HL-60 (cell line): ENCODE measurements around the gene EPHB3.

Experiments
- DNase-seq, 2 experiments: peaks; one replicate each; pipeline ENCODE4 v3.0.0-alpha.2; 2010 to 2020; ENCODE audit warnings: low read depth in 1 of 2, low spot score in 1 of 2
- H3K27ac ChIP-seq: fragments of 250-450 bp; sonication (Bioruptor Pico); replicated peaks from 2 replicates; pipeline ENCODE4 v1.5.1; 2020; ENCODE audit warnings: mild to moderate bottlenecking, moderate library complexity
- H3K27me3 ChIP-seq: fragments of 250-450 bp; sonication (Bioruptor Pico); 2 replicates; pipeline ENCODE4 v1.5.1; 2021; ENCODE audit warnings: mild to moderate bottlenecking, moderate library complexity; ENCODE audit not compliant: insufficient read depth, poor library complexity, severe bottlenecking
- H3K4me3 ChIP-seq: replicated peaks from 2 replicates; pipeline ENCODE4 v1.5.1; 2011; ENCODE audit warnings: mild to moderate bottlenecking, control low read depth, low read length; ENCODE audit not compliant: insufficient read depth
- GABPA ChIP-seq: IDR thresholded peaks from 2 replicates; pipeline ENCODE4 v1.6.1; 2012; ENCODE audit warnings: low read depth
- POLR2AphosphoS5 ChIP-seq: IDR thresholded peaks from 2 replicates; pipeline ENCODE4 v1.6.1; 2012; ENCODE audit warnings: low read depth
- SPI1 ChIP-seq: IDR thresholded peaks from 2 replicates; pipeline ENCODE4 v1.6.1; 2012; ENCODE audit warnings: low read depth, mild to moderate bottlenecking, borderline replicate concordance
- TF ChIP-seq, protein P1 (sequence below): IDR thresholded peaks from 2 replicates; pipeline ENCODE4 v1.6.1; 2012; ENCODE audit warnings: low read depth; ENCODE audit not compliant: insufficient replicate concordance
- TF ChIP-seq, protein P2 (sequence below): IDR thresholded peaks from one replicate; pipeline ENCODE4 v1.5.1; 2011; ENCODE audit warnings: low read length, control low read depth, inconsistent platforms; ENCODE audit not compliant: insufficient read depth

EPHB3 gene

DNA sequence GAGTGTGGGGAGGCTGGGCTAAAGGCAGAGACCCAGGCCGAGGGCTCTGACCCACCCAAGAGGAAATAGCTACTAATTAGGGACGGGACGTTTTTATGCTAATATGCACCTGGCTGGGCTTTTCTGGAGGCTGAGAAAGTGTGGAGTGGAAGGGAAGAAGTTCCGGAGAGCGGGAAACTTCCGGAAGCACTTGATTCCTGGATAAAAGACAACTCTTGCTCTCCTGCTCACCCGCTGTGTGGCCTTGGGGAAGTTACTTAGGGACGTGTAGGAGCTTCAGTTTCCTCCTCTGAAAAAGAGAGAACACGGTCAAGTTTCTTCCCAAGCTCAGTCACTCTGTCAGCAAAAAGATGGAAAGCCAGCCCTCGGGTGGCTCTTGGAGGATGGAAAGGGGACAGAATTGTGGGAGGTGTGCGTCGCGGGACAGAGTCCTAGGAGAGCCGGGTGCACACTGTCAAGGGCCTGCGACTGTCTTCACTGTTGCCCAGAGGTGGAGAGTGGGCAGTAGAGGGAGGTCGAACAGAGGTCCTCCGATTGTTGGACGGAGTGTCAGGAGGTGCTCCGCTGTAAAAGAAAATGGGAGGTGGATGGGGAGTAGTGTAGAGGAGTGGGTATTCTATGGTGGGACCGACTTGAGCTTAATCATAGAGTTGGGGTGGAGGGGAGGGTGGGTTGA is 43.2 kb downstream of the EPHB3 start:
- Histone ChIP-seq H3K4me3 (peak overlapping the region; percentile 20; the same call in 1 of the 2 replicates), H3K27me3 (peaks cover 29% of the 10 kb centered on the region), H3K27ac (no peak overlapping the region)
- TF ChIP-seq, protein P1, sequence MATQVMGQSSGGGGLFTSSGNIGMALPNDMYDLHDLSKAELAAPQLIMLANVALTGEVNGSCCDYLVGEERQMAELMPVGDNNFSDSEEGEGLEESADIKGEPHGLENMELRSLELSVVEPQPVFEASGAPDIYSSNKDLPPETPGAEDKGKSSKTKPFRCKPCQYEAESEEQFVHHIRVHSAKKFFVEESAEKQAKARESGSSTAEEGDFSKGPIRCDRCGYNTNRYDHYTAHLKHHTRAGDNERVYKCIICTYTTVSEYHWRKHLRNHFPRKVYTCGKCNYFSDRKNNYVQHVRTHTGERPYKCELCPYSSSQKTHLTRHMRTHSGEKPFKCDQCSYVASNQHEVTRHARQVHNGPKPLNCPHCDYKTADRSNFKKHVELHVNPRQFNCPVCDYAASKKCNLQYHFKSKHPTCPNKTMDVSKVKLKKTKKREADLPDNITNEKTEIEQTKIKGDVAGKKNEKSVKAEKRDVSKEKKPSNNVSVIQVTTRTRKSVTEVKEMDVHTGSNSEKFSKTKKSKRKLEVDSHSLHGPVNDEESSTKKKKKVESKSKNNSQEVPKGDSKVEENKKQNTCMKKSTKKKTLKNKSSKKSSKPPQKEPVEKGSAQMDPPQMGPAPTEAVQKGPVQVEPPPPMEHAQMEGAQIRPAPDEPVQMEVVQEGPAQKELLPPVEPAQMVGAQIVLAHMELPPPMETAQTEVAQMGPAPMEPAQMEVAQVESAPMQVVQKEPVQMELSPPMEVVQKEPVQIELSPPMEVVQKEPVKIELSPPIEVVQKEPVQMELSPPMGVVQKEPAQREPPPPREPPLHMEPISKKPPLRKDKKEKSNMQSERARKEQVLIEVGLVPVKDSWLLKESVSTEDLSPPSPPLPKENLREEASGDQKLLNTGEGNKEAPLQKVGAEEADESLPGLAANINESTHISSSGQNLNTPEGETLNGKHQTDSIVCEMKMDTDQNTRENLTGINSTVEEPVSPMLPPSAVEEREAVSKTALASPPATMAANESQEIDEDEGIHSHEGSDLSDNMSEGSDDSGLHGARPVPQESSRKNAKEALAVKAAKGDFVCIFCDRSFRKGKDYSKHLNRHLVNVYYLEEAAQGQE, result no peak
- TF ChIP-seq, protein P2, sequence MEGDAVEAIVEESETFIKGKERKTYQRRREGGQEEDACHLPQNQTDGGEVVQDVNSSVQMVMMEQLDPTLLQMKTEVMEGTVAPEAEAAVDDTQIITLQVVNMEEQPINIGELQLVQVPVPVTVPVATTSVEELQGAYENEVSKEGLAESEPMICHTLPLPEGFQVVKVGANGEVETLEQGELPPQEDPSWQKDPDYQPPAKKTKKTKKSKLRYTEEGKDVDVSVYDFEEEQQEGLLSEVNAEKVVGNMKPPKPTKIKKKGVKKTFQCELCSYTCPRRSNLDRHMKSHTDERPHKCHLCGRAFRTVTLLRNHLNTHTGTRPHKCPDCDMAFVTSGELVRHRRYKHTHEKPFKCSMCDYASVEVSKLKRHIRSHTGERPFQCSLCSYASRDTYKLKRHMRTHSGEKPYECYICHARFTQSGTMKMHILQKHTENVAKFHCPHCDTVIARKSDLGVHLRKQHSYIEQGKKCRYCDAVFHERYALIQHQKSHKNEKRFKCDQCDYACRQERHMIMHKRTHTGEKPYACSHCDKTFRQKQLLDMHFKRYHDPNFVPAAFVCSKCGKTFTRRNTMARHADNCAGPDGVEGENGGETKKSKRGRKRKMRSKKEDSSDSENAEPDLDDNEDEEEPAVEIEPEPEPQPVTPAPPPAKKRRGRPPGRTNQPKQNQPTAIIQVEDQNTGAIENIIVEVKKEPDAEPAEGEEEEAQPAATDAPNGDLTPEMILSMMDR, result no peak
- TF ChIP-seq SPI1 (no peak), POLR2AphosphoS5 (no peak), GABPA (no peak)
- no peak for DNase-seq

DNA sequence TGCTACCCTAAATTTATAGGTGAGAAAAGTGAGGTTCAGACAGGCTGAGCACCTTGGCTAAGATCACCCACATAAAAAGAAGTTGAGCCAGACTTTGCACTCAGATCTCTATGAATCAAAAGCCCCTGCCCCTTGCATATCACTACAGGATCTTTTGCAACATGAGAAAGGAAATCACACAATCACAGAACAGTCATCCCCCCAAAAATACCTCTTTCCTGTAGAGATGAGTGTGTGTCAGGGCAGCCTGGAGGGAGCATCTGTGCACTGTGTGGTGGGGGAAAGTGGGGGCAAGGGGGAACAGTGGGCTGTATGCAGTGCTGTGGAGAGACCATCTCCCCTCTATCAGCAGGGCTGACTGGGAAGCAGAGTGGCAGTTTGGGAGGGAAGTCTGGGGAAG is 46.6 kb downstream of the EPHB3 start:
- H3K27ac ChIP-seq, result no peak overlapping the region
- peaks cover 10% of the 10 kb centered on the region for H3K27me3 ChIP-seq
- H3K4me3 ChIP-seq, result no peak overlapping the region
- TF ChIP-seq POLR2AphosphoS5 (no peak), GABPA (no peak), SPI1 (no peak)
- TF ChIP-seq, protein P1, result no peak
- TF ChIP-seq, protein P2, result no peak
- DNase-seq, result no peak

DNA sequence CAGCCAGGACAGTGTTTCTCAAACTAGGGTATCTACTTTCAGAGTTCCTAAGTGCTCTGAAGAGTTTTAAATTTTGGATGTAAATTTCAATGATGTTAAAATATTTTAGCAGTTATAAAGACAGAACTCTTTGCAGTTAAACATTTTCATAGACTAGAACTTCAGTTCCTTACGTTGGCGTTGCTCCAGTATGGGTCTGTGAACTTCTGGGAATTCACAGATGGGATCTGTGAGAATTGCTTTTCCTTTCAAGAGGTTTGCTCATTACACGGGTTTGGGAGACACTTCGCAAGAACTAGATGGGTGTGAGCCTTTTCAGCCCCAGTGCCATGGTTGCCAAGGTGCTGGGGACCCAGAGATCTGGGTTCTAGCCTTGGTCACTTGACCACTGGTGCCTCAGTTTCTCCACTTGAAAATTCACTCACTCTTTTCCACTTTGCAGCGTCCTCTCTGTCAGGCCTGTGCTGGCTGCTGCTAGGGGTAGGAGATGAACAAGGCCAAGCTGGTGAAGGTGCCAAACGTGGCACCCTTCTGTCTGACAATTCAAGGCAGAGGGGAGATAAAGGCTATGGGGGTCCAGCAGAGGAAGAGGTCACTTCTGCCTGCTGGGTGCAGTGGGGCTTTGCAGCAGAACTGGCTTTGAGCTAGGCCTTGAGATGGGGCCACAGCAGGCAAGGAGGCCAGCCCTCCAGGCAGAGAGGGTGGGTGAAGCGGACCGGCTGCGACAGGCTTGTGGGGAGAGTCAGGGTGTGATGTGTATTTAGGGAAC is 48.1 kb downstream of the EPHB3 start:
- TF ChIP-seq, protein P1, result no peak
- no peak for TF ChIP-seq GABPA
- TF ChIP-seq, protein P2, result no peak
- TF ChIP-seq POLR2AphosphoS5, result no peak
- TF ChIP-seq SPI1, result no peak
- DNase-seq, result no peak
- Histone ChIP-seq H3K4me3 (no peak overlapping the region), H3K27ac (no peak overlapping the region), H3K27me3 (no peaks in the 10 kb centered on the region)
